GM18867 (cell line): ENCODE measurements around the gene GAL.

Source experiments
- ATAC-seq: cut with Tn5 transposase; IDR thresholded peaks from one replicate; pipeline ENCODE4 v1.9.1; 2021; ENCODE audit warnings: mild to moderate bottlenecking, moderate library complexity; ENCODE audit not compliant: unreplicated experiment

The GAL gene

GRCh38 chr11:68680541-68681231, 3.7 kb upstream of the GAL start:
- no peak for ATAC-seq

GRCh38 chr11:68682531-68682961, 1.8 kb upstream of the GAL start:
- ATAC-seq, result no peak

GRCh38 chr11:68683121-68683520, 1.2 kb upstream of the GAL start:
- ATAC-seq, result no peak

GRCh38 chr11:68683536-68684384, 584 bp upstream of the GAL start:
- no peak for ATAC-seq

- no peak for ATAC-seq
Measured at GRCh38 chr11:68685656-68686380, 1.5 kb downstream of the GAL start.

- no peak for ATAC-seq
Measured at GRCh38 chr11:68686486-68686885, 2.1 kb downstream of the GAL start.

- no peak for ATAC-seq
Measured at GRCh38 chr11:68687311-68687710, 3.0 kb downstream of the GAL start.

GRCh38 chr11:68687986-68688385, 3.6 kb downstream of the GAL start:
- no peak for ATAC-seq

- ATAC-seq, result no peak
Measured at GRCh38 chr11:68688881-68689280, 4.5 kb downstream of the GAL start.

- ATAC-seq, result no peak
Measured at GRCh38 chr11:68689737-68690625, 5.6 kb downstream of the GAL start.

- no peak for ATAC-seq
Measured at GRCh38 chr11:68690671-68691401, 6.5 kb downstream of the GAL start.

- ATAC-seq, result no peak
Measured at GRCh38 chr11:68691402-68691784, 7.0 kb downstream of the GAL start.

GRCh38 chr11:68692115-68692514, 7.8 kb downstream of the GAL start:
- no peak for ATAC-seq

- ATAC-seq, result no peak
Measured at GRCh38 chr11:68692871-68693483, 8.6 kb downstream of the GAL start.

- ATAC-seq, result no peak
Measured at GRCh38 chr11:68693484-68693882, 9.1 kb downstream of the GAL start.

GRCh38 chr11:68694431-68695297, 10.3 kb downstream of the GAL start:
- no peak for ATAC-seq

GRCh38 chr11:68695531-68695930, 11.2 kb downstream of the GAL start:
- no peak for ATAC-seq

- no peak for ATAC-seq
Measured at GRCh38 chr11:68698993-68699392, 14.6 kb downstream of the GAL start.

GRCh38 chr11:68704887-68705286, 20.5 kb downstream of the GAL start:
- no peak for ATAC-seq
